GM21717 (cell line): Measurements from ENCODE around the gene DLGAP5.
A peak's percentile ranks its signal among the peaks of the same experiment; 100 is the strongest.

ENCODE experiments used
- ATAC-seq: cut with Tn5 transposase; IDR thresholded peaks from one replicate; pipeline ENCODE4 v1.9.1; 2021; ENCODE audit warnings: mild to moderate bottlenecking, moderate library complexity; ENCODE audit not compliant: unreplicated experiment

The DLGAP5 gene, protein sequence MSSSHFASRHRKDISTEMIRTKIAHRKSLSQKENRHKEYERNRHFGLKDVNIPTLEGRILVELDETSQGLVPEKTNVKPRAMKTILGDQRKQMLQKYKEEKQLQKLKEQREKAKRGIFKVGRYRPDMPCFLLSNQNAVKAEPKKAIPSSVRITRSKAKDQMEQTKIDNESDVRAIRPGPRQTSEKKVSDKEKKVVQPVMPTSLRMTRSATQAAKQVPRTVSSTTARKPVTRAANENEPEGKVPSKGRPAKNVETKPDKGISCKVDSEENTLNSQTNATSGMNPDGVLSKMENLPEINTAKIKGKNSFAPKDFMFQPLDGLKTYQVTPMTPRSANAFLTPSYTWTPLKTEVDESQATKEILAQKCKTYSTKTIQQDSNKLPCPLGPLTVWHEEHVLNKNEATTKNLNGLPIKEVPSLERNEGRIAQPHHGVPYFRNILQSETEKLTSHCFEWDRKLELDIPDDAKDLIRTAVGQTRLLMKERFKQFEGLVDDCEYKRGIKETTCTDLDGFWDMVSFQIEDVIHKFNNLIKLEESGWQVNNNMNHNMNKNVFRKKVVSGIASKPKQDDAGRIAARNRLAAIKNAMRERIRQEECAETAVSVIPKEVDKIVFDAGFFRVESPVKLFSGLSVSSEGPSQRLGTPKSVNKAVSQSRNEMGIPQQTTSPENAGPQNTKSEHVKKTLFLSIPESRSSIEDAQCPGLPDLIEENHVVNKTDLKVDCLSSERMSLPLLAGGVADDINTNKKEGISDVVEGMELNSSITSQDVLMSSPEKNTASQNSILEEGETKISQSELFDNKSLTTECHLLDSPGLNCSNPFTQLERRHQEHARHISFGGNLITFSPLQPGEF

DNA sequence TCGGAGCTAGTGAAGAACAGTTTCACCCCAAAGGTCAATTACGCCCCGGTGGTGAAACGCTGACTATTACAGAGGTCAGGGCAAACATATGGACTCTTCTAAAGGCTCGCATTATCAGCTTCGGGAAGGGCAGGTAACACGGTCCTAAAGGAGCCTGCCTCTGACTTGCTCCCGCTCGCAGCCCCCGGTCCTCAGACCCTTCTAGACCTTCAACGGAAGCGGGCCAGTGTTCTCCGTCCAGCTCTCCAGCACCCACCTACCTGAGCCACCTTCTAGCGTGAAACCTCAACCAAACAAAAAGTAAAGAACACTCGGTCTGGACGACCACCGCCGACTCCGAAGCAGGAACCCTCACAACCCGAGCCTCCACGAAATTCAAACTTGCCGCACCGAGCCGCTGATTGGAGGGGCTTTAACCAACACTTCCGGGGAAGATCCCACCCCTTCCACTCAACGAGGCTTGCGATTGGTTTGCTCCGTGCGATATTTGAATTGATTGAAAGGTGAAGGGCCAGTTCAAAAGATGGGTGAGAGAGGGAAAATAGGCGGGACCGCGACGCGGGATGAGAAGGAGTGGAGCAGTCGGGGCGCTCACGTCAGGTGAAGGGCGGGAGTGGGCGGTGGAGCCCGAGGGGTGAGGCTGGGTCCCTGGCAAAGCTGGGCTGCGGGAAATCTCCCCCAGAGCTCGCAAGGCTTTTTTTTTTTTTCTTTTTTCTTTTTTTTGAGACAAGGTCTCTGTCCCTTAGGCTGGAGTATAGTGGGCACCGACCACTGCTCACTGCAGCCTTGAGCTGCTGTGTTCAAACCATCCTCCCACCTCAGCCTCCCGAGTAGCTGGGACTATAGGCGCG lies at the start of gene DLGAP5:
DLGAP5 (minus strand) TSS at position 383 of the 851 bp plus-strand sequence. CDS start 2,406 bp downstream, outside the sequence.
- ATAC-seq, result peak; percentile 97

GRCh38 chr14:55240526-55241178 lies 49.3 kb upstream of the DLGAP5 start:
- no peak for ATAC-seq

- ATAC-seq, result no peak
Observed at GRCh38 chr14:55239320-55239719, 47.9 kb upstream of the DLGAP5 start.

GRCh38 chr14:55238019-55238680 lies 46.8 kb upstream of the DLGAP5 start:
- no peak for ATAC-seq

DNA sequence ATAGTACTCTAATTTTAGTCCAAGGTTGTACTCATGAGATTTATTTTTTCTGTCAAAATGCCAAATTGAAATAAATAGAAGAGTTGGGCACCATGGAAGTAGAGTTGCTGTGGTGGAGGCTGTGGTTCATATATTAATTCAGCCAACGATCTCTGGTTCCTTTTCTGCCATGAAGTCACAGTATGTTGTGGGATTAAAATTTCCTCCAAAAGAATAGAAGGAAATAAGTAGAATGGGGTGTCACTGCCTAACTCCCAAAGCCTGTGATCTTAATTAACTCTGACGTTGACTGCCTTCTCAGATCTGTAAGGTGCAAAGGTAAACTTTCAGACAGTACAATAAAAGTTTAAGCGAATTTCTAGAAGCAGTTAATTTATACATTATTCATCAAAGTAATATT lies 42.2 kb upstream of the DLGAP5 start:
- no peak for ATAC-seq

DNA sequence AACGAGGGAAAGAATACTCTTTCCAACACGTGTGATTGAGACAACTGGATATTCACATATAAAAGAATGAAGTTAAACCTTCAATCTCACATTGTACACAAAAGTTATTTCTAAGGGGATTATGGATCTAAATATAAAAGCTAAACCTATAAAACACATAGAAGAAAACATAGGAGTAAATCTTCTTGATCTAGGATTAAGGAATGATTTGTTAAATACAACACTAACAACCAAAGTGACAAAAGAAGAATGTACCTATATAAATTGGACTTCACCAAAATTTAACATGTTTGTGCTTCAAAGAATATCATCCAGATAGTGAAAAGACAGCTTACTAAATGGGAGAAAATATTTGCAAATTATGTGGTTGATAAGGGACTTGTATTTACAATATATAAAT lies 36.9 kb upstream of the DLGAP5 start:
- ATAC-seq, result no peak

DNA sequence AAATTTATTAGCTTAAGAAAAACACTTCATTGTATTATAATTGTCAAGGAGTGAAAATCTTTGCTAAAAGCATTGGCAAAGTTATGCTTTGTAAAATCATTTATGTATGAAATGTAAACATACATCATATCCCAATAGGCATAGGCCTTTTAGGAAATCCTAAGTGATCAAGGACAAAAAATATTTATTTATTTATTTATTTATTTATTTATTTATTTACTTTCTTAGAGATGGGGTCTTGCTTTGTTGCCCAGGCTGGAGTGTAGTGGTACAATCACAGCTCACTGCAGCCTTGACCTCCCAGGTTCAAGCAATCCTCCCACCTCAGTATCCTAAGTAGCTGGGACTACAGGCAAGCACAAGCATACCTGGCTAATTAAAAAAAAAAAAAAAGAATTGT lies 32.0 kb upstream of the DLGAP5 start:
- ATAC-seq, result no peak

DNA sequence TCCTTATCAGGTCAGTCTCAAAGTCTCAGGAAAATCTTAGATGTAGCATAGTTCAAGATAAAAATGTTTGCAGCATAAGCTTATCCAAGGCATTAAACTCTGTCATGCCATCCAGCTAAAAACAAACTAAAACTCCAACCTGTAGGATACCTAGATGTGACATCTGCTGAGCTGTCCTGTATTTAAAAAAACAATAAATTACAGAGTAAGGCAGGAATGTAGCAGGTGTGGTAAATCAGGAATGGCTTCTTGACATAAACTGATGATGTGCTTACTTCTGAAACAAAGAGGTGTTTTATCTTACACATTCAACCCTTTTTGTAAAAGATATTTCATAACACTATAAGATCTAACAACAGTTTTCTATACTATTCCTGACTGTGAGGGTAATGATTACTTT lies 30.6 kb upstream of the DLGAP5 start:
- no peak for ATAC-seq

GRCh38 chr14:55221186-55221585 lies 29.8 kb upstream of the DLGAP5 start:
- ATAC-seq, result no peak

DNA sequence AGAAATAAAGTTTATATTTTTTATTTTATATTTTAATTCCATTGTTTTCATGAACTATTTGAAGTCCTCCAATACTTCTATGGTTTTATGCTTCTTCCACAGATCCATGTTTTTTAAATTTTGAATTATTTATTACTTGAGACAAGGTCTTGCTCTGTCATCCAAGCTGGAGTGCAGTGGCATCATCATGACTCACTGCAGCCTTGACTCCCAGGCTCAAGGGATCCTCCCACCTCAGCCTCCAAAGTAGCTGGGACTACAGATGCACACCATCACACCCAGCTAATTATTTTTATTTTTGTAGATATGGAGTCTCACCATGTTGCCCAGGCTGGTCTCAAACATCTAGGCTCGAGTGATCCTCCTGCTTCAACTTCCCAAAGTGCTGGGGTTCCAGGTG lies 28.8 kb upstream of the DLGAP5 start:
- ATAC-seq, result no peak

GRCh38 chr14:55212634-55213033 lies 21.2 kb upstream of the DLGAP5 start:
- no peak for ATAC-seq

GRCh38 chr14:55207832-55208231 lies 16.4 kb upstream of the DLGAP5 start:
- no peak for ATAC-seq

DNA sequence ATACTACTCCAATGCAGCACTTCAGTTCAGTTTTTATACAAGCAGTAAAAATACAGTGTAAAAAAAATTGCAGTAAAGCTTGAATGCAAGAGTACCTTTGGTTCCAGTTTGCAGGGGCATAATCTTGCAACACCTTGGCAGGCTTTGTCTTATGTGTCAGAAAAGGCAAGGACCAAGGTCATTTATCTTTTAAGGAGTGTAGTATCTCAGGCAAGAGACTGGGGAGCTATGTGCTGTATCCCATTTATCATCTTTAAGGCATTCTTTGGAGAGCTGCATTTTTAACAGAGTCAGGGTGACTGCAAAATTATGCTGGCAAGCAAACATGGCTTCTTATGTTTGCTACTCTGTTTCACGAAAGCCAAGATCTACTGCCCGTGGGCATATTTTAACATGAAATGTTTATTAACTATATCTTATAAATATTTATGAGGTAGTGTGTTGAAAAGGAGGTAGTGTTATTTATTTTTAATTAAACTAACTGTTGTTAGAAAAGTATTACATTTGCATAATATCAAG lies 14.8 kb upstream of the DLGAP5 start:
- no peak for ATAC-seq

GRCh38 chr14:55201219-55202101 lies 10.1 kb upstream of the DLGAP5 start:
- no peak for ATAC-seq

DNA sequence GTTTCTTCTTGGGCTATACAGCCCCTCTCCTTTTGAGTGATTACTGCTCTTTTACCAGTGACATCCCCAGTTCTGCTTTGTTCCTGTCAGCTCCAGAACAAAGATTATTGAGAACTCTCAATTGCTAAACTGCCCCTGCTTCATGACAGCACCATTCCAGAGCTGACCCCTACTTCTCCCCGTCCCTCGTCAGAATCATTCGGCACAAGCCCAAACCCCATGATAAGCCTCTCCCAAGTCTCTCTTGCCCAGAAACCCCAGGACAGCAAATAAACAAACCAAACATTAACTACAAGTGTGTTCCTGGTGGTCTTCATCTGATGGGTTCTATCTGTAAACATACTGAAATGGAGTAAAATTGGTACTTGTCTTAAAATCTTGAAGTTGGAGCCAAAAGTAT lies 9.3 kb upstream of the DLGAP5 start:
- ATAC-seq, result no peak

DNA sequence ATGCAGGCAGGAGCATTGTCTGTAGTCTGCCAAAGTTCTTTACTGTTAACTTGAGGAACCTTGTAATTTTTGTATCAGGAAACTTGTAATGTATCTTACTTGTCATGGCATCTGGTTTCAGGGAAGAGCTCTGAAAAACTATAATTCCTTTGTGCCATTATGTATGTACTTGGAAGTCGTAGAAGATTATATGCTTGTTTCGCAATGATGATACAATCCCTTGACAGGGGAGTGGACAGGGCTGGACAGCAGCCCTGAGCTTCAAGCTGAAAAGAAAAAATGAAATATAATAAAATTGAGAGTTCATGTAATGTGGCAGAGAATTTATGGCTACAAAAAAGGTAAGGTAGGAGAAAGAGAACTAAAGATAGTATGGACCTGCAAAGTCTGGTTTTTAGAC lies 7.4 kb upstream of the DLGAP5 start:
- ATAC-seq, result no peak

DNA sequence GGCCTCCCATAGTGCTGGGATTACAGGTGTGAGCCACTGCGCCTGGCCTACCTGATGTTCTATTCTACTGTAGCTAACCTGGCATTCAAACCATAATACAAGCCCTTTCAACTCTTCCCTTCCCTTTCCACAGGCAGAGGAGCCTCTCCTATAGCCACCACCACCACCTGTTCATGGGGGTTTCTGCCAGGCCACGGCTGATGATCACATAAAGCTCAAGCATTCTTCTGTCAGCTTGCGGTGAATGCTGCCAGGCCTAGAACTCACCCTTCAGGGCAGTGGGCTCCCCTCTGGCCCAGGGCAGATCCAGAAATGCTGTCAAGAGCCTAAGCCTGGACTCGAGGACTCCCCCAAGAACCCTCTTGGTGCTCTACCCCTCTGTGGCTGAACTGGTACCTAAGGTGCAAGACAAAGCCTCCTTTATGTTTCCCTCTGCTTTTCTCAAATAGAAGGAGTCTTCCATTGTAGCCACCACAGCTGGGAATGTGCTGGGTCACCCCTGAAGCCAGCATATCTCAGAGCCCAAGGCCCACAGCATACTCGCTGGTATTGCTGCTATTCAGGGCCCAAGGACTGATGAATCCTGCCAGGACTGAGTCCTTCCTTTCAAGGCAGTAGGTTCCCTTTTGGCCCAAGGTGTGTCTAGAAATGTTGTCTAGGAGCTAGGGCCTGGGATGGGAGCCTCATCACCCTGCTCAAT lies 3.4 kb upstream of the DLGAP5 start:
- no peak for ATAC-seq

GRCh38 chr14:55192054-55192621 lies 753 bp upstream of the DLGAP5 start:
- ATAC-seq, result no peak
